B cell (primary cell): Measurements from ENCODE around the gene C6orf89. TPM values are rescaled to one million over a fixed set of nuclear protein-coding genes. Genes with fewer than 3 reads are reported as not detected.

ENCODE experiments used
- ATAC-seq: fragments of 200-7000 bp; cut with Tn5 transposase; one replicate; pipeline ENCODE4 v1.10.0; 2021; ENCODE audit warnings: low read depth, mild to moderate bottlenecking, moderate number of reproducible peaks, moderate library complexity
- CTCF ChIA-PET: fragments of 350-600 bp; sonication (Branson Sonifier 250); formaldehyde crosslinking; loops from one replicate; lab custom pipeline; 2021; ENCODE audit warnings: antibody characterized with exemption, inconsistent platforms; lab: Charles Lee
- POLR2A ChIA-PET: fragments of 350-600 bp; sonication (Branson Sonifier 250); formaldehyde crosslinking; loops from one replicate; lab custom pipeline; 2021; ENCODE audit warnings: antibody characterized with exemption; lab: Charles Lee
- DNase-seq: peaks from one replicate; pipeline ENCODE4 v3.0.0; 2013
- H2AFZ ChIP-seq: 2 replicates; pipeline ENCODE4 v1.6.1; 2012; ENCODE audit warnings: mild to moderate bottlenecking, low read depth, low read length; ENCODE audit not compliant: insufficient read depth, poor library complexity, severe bottlenecking
- H3K27ac ChIP-seq, 2 donors: 1 replicate in 1 of 2; 2 replicates in 1 of 2; pipeline ENCODE4 v1.5.1; 2012 to 2013; ENCODE audit warnings: low read length in 2 of 2, mild to moderate bottlenecking in 2 of 2, moderate library complexity in 1 of 2
- H3K27me3 ChIP-seq, 4 experiments: fragments of 200-600 bp in 1 of 4; sonication (generic) in 1 of 4; replicated peaks in 1 of 4; 1 replicate in 2 of 4; 2 replicates in 2 of 4; pipeline versions ENCODE4 v1.6.1 to v1.7.0; 2013 to 2016; ENCODE audit warnings: low read length in 3 of 4, mild to moderate bottlenecking in 2 of 4, mixed read lengths in 1 of 4, moderate library complexity in 1 of 4; ENCODE audit not compliant: insufficient read depth in 4 of 4, control insufficient read depth in 3 of 4; ENCODE audit errors: control extremely low read depth in 1 of 4
- H3K36me3 ChIP-seq, 2 experiments: replicated peaks in 1 of 2; 1 replicate in 1 of 2; 2 replicates in 1 of 2; pipeline versions ENCODE4 v1.6.1 to v1.7.1; 2013; ENCODE audit warnings: low read length in 1 of 2; ENCODE audit not compliant: insufficient read depth in 2 of 2, control insufficient read depth in 1 of 2; ENCODE audit errors: control extremely low read depth in 1 of 2, extremely low read depth in 1 of 2
- H3K4me1 ChIP-seq, 2 donors: fragments of 200-600 bp in 1 of 2; sonication (generic) in 1 of 2; 1 replicate in 1 of 2; 2 replicates in 1 of 2; pipeline versions ENCODE4 v1.5.1 to v1.6.1; 2013 to 2017; ENCODE audit warnings: low read length in 2 of 2; ENCODE audit not compliant: control insufficient read depth in 2 of 2, insufficient read depth in 2 of 2
- H3K4me2 ChIP-seq: replicated peaks from 2 replicates; pipeline ENCODE3; 2012; ENCODE audit warnings: mild to moderate bottlenecking, low read depth, low read length; ENCODE audit not compliant: poor library complexity, severe bottlenecking
- H3K4me3 ChIP-seq, 5 experiments: fragments of 200-600 bp in 1 of 5; sonication (generic) in 1 of 5; 1 replicate in 3 of 5; 2 replicates in 2 of 5; pipeline versions ENCODE4 v1.5.1 to v1.7.0; 2011 to 2016; ENCODE audit warnings: low read length in 4 of 5, mild to moderate bottlenecking in 4 of 5, low read depth in 2 of 5, control low read depth in 1 of 5, moderate library complexity in 1 of 5; ENCODE audit not compliant: insufficient read depth in 1 of 5; ENCODE audit errors: control extremely low read depth in 1 of 5, extremely low read depth in 1 of 5
- H3K79me2 ChIP-seq: fragments of 200-600 bp; sonication (generic); one replicate; pipeline ENCODE4 v1.6.0; 2016; ENCODE audit warnings: low read length; ENCODE audit not compliant: control insufficient read depth, insufficient read depth
- H3K9ac ChIP-seq: fragments of 200-600 bp; sonication (generic); 2 replicates; pipeline ENCODE4 v1.6.1; 2017; ENCODE audit warnings: mild to moderate bottlenecking, low read length, moderate library complexity
- H3K9me3 ChIP-seq, 3 donors: one replicate each; pipeline versions ENCODE4 v1.6.1 to v1.7.1; 2013; ENCODE audit warnings: low read length in 2 of 3; ENCODE audit not compliant: control insufficient read depth in 2 of 3, insufficient read depth in 1 of 3; ENCODE audit errors: control extremely low read depth in 1 of 3
- H4K20me1 ChIP-seq: 2 replicates; pipeline ENCODE4 v1.6.0; 2012; ENCODE audit warnings: mild to moderate bottlenecking, low read length; ENCODE audit not compliant: insufficient read depth, control insufficient read depth, poor library complexity, severe bottlenecking
- H3K27ac Mint-ChIP-seq: one replicate; pipeline ENCODE4 v1.8.0; 2021; ENCODE audit warnings: mixed read lengths
- H3K27me3 Mint-ChIP-seq: one replicate; pipeline ENCODE4 v1.8.0; 2021; ENCODE audit warnings: mixed read lengths
- H3K4me1 Mint-ChIP-seq: one replicate; pipeline ENCODE4 v1.8.0; 2021; ENCODE audit warnings: mixed read lengths
- H3K4me3 Mint-ChIP-seq: one replicate; pipeline ENCODE4 v1.8.0; 2021; ENCODE audit warnings: mixed read lengths
- H3K9me3 Mint-ChIP-seq: one replicate; pipeline ENCODE4 v1.8.0; 2022; ENCODE audit warnings: mixed read lengths; ENCODE audit not compliant: insufficient read depth
- CTCF ChIP-seq: fragments of 200-600 bp; IDR thresholded peaks from one replicate; pipeline ENCODE4 v1.8.0; 2022; ENCODE audit warnings: antibody characterized with exemption, mild to moderate bottlenecking
- EZH2 ChIP-seq: IDR thresholded peaks from 2 replicates; pipeline ENCODE4 v1.6.1; 2012; ENCODE audit warnings: borderline replicate concordance, low read depth, mild to moderate bottlenecking, moderate library complexity, low read length; ENCODE audit not compliant: insufficient read depth, poor library complexity, severe bottlenecking
- WGBS: methylation state at CpG from one replicate; pipeline ENCODE4 v1.1.5; 2013; ENCODE audit warnings: missing lambda C conversion rate; ENCODE audit not compliant: insufficient coverage; 5-methylcytosine and 5-hydroxymethylcytosine counted together
- intact Hi-C: fragments of 100-400 bp; cut with micrococcal nuclease; formaldehyde crosslinking; loops from one replicate; pipeline ENCODE4 v1.10.0; 2022
- polyA plus RNA-seq: library from polyadenylated mRNA; depleted of rRNA; stranded (reverse); fragments of >200 nt; gene quantifications from 2 replicates; pipeline ENCODE4 v1.2.3, GENCODE V29; 2012
- total RNA-seq, 2 donors: library from RNA; stranded (reverse); fragments of 120-200 nt in 1 of 2; gene quantifications; 1 replicate in 1 of 2; 2 replicates in 1 of 2; pipeline versions ENCODE4 v1.2.3 to v1.2.4, GENCODE V29; 2013 to 2022

Gene C6orf89
- total and polyA plus RNA-seq, 2 donors (not counting 1 experiment from before 2014, with no cell fraction given) = 13.0 to 35.3 TPM

- Mint-ChIP-seq H3K4me1 (no peaks in the 10 kb centered on the region), H3K9me3 (no peaks in the 10 kb centered on the region), H3K27me3 (no peaks in the 10 kb centered on the region), H3K27ac (no peak overlapping the region), H3K4me3 (no peak overlapping the region)
- no peaks in the 10 kb centered on the region for H3K9me3 ChIP-seq
- no CpG with 5 or more reads among the region's 4 CpGs for WGBS
- POLR2A ChIA-PET = no interaction called here
- H3K27ac ChIP-seq = no peak overlapping the region
- no peaks in the 10 kb centered on the region for H3K36me3 ChIP-seq
- ATAC-seq (no peak), DNase-seq (no peak)
- no peak overlapping the region for H3K9ac ChIP-seq
- H4K20me1 ChIP-seq = no peaks in the 10 kb centered on the region
- TF ChIP-seq CTCF (no peak), EZH2 (no peak)
- H3K4me1 ChIP-seq = no peaks in the 10 kb centered on the region
- H3K79me2 ChIP-seq = no peaks in the 10 kb centered on the region
- CTCF ChIA-PET = interaction anchor here (0.9 to 1.2 kb wide), 3 partner anchors 18 to 276 kb away, joined by 3 to 5 read pairs (median 3); no protein-coding TSS in a partner anchor
- no peak overlapping the region for H3K4me3 ChIP-seq
- no peak overlapping the region for H3K4me2 ChIP-seq
- no peaks in the 10 kb centered on the region for H3K27me3 ChIP-seq
- H2AFZ ChIP-seq = no peak overlapping the region
- intact Hi-C loops = no loop called here
Measured at GRCh38 chr6:36933519-36933918, 47.8 kb downstream of the C6orf89 start.

- Histone ChIP-seq H4K20me1 (no peaks in the 10 kb centered on the region), H3K79me2 (no peaks in the 10 kb centered on the region), H3K27ac (no peak overlapping the region), H3K9me3 (no peaks in the 10 kb centered on the region), H3K4me1 (no peaks in the 10 kb centered on the region), H3K9ac (no peak overlapping the region), H3K36me3 (no peaks in the 10 kb centered on the region), H3K27me3 (peaks cover 0 to 4% (median 0%) of the 10 kb centered on the region in 4 experiments), H3K4me2 (no peak overlapping the region), H2AFZ (no peak overlapping the region), H3K4me3 (no peak overlapping the region)
- Mint-ChIP-seq H3K4me3 (no peak overlapping the region), H3K4me1 (no peaks in the 10 kb centered on the region), H3K27ac (no peak overlapping the region), H3K27me3 (no peaks in the 10 kb centered on the region), H3K9me3 (no peaks in the 10 kb centered on the region)
- ChIA-PET POLR2A (no interaction called here), CTCF (interaction anchor here (1.3 kb wide), 1 partner anchor 83 kb away, joined by 5 read pairs; no protein-coding TSS in a partner anchor)
- ATAC-seq (no peak), DNase-seq (no peak)
- WGBS = 95% methylated on average over 3 of the region's 7 CpGs
- intact Hi-C loops = no loop called here
- TF ChIP-seq EZH2 = no peak
- TF ChIP-seq CTCF = no peak
Measured at GRCh38 chr6:36934901-36935300, 49.1 kb downstream of the C6orf89 start.
